ENCODE measurements around the gene KCTD16.

- TF ChIP-seq, protein P1, sequence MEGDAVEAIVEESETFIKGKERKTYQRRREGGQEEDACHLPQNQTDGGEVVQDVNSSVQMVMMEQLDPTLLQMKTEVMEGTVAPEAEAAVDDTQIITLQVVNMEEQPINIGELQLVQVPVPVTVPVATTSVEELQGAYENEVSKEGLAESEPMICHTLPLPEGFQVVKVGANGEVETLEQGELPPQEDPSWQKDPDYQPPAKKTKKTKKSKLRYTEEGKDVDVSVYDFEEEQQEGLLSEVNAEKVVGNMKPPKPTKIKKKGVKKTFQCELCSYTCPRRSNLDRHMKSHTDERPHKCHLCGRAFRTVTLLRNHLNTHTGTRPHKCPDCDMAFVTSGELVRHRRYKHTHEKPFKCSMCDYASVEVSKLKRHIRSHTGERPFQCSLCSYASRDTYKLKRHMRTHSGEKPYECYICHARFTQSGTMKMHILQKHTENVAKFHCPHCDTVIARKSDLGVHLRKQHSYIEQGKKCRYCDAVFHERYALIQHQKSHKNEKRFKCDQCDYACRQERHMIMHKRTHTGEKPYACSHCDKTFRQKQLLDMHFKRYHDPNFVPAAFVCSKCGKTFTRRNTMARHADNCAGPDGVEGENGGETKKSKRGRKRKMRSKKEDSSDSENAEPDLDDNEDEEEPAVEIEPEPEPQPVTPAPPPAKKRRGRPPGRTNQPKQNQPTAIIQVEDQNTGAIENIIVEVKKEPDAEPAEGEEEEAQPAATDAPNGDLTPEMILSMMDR (conservative IDR thresholded peaks at IDR 0.05; ENCODE audit: low read length): no peak
- no peak for TF ChIP-seq EZH2phosphoT487 (IDR thresholded peaks at IDR 0.05; ENCODE audit: borderline replicate concordance)
Measured at GRCh38 chr5:144367991-144368390, 197.3 kb downstream of the KCTD16 start.

Measured in Loucy (cell line).